ENCODE measurements around the gene LHX8. TPM values are rescaled to one million over a fixed set of nuclear protein-coding genes. Genes with fewer than 3 reads are reported as not detected.

LHX8 gene
- total and polyA plus RNA-seq, 9 donors = 0.05 to 0.25 (median 0.09) TPM; not detected in 4

DNA sequence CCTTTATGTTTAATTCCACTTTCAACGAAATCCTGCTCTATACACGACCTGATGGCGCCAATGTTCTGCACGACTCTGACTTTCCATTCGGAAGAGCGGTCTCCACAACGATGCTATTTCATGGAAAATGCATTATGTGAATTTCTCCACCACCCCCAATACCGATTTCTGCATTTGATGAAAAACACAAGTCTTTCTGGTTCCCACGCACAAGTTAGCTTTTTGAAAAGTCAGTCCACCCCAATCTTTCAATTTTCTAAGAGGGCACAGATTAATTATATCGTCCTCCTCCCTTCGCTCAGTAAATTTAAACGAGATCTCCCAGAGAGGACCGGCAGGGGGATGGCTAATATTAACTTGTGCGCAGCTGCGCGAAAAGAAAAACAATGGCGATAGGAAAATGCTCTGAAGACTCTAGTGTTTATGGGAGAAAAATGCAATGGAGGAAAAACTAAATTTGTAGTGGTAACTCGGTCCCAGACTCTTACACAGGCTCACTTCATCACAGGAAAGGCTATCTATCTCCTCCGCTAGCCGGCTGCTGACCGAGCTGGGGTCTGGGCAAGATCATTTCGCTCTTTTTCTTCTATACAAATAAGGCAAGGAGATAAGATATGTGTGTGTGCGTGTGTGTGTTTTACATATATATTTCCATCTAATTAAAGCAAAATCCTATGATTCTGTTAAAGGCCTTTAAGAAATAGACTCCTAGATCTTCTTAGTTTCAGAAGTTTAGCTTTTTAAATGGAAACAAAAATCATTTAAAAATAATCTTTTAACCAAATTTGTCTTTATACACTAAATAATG lies 1.2 kb upstream of the LHX8 start:
- no peak overlapping the region for H3K27ac ChIP-seq (ENCODE audit: low read length)
- H3K9me3 ChIP-seq (replicated peaks; ENCODE audit: control insufficient read depth, low read depth, low read length) = no peaks in the 10 kb centered on the region
- peaks cover 98% of the 10 kb centered on the region for H3K27me3 ChIP-seq (ENCODE audit: control insufficient read depth, insufficient read depth, low read length)
- peak; percentile 24 for DNase-seq
- no peaks in the 10 kb centered on the region for H3K36me3 ChIP-seq (ENCODE audit: control insufficient read depth, insufficient read depth, low read length)
- WGBS (ENCODE audit: insufficient coverage) = 1% methylated on average over 8 of the region's 23 CpGs
- peaks cover 23% of the 10 kb centered on the region for H3K4me1 ChIP-seq (ENCODE audit: control insufficient read depth, insufficient read depth, low read length)
- H3K4me3 ChIP-seq (ENCODE audit: low read length) = no peak overlapping the region

DNA sequence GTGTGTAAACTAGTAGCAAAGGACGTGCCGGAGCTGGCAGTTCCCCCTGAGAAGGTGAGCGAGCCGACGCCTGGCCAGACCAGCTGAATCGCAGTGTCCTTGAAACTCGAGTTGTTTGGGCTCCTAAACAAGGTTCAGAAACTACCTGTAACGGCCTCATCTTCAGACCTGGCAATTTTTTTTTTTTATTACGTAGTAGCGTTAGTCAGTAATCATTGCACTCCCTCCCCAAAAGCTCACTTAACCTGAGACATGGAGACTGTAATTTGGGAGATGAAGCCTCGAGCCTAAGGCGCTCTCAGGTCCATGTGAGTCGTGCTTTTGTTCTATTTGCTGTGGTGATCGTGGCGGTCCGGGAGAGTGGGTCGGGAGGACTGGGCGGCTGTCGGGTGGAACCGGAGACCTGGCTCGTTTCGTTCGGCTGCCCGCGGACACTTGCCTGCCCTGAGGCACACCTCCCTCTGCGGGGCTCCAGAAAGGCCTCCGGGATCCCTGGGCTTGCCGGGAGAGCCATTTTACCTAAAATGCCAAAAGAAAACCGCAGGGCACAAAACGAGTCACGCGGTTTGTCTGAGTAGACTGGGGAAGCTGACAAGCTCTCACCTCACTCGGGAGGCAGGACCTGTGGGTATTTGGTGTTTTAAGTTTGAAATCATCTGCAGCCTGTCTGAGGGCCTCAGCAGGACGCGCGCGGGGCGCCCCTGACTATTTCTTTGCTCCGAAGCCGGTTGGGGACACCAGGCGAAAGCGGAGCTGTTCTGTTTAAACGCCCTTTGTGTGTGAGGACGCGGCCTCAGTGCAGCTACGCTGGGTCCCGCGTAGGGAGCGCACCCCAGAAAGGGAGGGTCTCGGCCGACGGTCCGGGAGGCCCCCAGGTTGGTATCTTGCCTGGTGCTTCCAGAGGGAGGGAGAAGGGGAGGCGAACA lies 722 bp downstream of the LHX8 start:
- peak overlapping the region; percentile 26 for H3K4me3 ChIP-seq (ENCODE audit: low read length)
- H3K27ac ChIP-seq (ENCODE audit: low read length) = no peak overlapping the region
- peaks cover 82% of the 10 kb centered on the region for H3K27me3 ChIP-seq (ENCODE audit: control insufficient read depth, insufficient read depth, low read length)
- peaks cover 23% of the 10 kb centered on the region for H3K4me1 ChIP-seq (ENCODE audit: control insufficient read depth, insufficient read depth, low read length)
- no peaks in the 10 kb centered on the region for H3K36me3 ChIP-seq (ENCODE audit: control insufficient read depth, insufficient read depth, low read length)
- no peaks in the 10 kb centered on the region for H3K9me3 ChIP-seq (replicated peaks; ENCODE audit: control insufficient read depth, low read depth, low read length)
- WGBS (ENCODE audit: insufficient coverage) = 2% methylated on average over 46 of the region's 54 CpGs
- DNase-seq = peak; percentile 21

DNA sequence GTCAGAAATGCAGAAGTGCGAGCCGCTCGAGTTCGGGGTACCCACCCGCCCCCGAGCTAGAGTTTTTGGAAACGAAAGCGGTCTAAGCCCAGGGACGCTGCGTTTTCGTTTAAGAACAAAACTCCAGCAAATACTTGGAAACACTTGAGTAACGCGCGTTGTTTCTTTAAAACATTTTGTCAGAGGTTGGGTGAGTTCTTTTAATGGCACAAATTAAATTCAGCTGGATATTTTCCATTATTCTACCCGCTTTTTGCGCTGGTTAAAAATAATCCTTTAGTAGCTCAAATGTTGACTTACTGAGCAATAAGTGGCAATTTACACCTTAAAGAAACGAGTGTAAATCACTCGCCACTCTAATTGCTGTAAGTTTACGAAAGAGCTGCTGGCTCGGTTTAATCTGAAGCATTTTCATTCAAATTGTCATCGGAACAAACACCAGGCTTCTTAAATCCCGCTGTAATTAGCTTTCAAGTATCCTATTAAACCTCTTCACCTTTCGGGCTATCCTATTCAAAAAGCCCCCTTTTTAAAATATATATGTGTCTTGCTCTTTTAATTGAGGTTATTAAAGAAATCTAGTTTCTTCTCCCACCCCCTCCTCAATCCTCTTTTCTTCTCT lies 1.5 kb downstream of the LHX8 start:
- WGBS (ENCODE audit: insufficient coverage) = 2% methylated on average over 15 of the region's 23 CpGs
- DNase-seq = peak; percentile 49
- no peaks in the 10 kb centered on the region for H3K36me3 ChIP-seq (ENCODE audit: control insufficient read depth, insufficient read depth, low read length)

DNA sequence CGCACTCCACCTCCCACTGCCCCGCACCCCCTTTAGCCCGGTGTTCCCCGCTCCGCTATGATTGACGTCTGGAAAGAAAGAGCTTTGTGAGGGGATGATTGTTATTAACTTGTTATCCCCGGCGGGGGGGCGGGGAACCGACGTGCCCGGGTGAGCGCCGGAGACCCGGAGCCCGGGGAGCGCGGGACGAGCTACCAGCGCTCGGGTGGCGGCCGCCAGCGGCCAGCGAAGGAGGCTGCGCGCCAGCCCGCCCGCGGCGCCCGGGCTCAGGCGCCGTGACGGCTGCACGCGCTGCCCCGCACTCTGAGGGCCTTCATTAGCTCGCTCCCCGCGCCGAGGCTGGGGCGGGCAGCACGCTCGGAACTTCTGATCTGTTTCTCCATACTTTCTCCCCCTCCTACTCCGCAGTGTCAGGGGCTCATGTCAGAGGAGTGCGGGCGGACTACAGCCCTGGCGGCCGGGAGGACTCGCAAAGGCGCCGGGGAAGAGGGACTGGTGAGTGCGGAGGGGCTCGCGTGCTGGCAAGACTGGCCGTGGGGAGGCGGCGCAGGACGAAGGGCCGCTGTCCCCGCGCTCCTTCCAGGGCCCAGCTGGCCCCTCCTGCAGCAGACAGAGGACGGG lies 2.1 kb downstream of the LHX8 start:
- whole genome bisulfite sequencing (ENCODE audit: insufficient coverage) = under 1% methylated on average over 44 of the region's 64 CpGs
- Histone ChIP-seq H3K36me3 (ENCODE audit: control insufficient read depth, insufficient read depth, low read length) (no peaks in the 10 kb centered on the region), H3K27ac (ENCODE audit: low read length) (no peak overlapping the region), H3K4me1 (ENCODE audit: control insufficient read depth, insufficient read depth, low read length) (peaks cover 13% of the 10 kb centered on the region), H3K27me3 (ENCODE audit: control insufficient read depth, insufficient read depth, low read length) (peaks cover 70% of the 10 kb centered on the region), H3K9me3 (replicated peaks; ENCODE audit: control insufficient read depth, low read depth, low read length) (no peaks in the 10 kb centered on the region), H3K4me3 (ENCODE audit: low read length) (no peak overlapping the region)
- DNase-seq = peak; percentile 10

More for the DNA sequence above, 1.5 kb downstream of the LHX8 start:
- H3K9me3 ChIP-seq (replicated peaks; ENCODE audit: control insufficient read depth, low read depth, low read length) = no peaks in the 10 kb centered on the region
- H3K4me1 ChIP-seq (ENCODE audit: control insufficient read depth, insufficient read depth, low read length) = peaks cover 19% of the 10 kb centered on the region
- H3K27me3 ChIP-seq (ENCODE audit: control insufficient read depth, insufficient read depth, low read length) = peaks cover 74% of the 10 kb centered on the region
- H3K27ac ChIP-seq (ENCODE audit: low read length) = no peak overlapping the region
- peak overlapping the region; percentile 26 for H3K4me3 ChIP-seq (ENCODE audit: low read length)

DNA sequence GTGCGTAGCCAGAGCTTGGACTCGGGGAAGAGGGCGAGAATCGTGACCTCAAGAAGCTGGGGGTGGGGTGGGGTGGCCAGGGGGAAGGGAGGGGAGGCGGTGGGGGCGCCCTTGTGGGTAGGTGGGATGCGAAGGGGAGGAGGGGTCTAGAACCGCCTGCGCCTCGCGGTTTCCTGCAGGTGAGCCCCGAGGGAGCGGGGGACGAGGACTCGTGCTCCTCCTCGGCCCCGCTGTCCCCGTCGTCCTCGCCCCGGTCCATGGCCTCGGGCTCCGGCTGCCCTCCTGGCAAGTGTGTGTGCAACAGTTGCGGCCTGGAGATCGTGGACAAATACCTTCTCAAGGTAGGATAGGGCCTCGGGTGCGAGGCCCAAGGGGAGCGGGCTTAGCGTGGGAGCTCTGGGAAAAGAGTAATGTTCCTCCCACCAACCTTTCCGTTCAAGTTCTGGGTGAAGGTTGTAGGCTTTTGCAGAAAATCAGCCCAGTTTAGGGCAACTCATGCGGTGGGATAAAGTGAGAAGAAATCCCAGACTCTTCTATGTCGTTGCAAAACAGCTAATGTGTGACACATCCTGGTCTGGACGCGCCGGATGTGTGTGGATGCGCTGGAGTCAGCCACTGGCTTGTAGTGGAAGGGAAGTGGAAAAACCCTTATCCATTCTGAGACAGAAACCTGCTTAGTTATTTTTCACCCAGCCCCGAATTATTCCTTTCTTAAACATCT lies 2.9 kb downstream of the LHX8 start:
- Histone ChIP-seq H3K9me3 (replicated peaks; ENCODE audit: control insufficient read depth, low read depth, low read length) (no peaks in the 10 kb centered on the region), H3K4me1 (ENCODE audit: control insufficient read depth, insufficient read depth, low read length) (peaks cover 13% of the 10 kb centered on the region), H3K36me3 (ENCODE audit: control insufficient read depth, insufficient read depth, low read length) (no peaks in the 10 kb centered on the region), H3K4me3 (ENCODE audit: low read length) (no peak overlapping the region), H3K27me3 (ENCODE audit: control insufficient read depth, insufficient read depth, low read length) (peaks cover 62% of the 10 kb centered on the region), H3K27ac (ENCODE audit: low read length) (no peak overlapping the region)
- 7% methylated on average over 24 of the region's 37 CpGs for WGBS (ENCODE audit: insufficient coverage)
- DNase-seq = peak; percentile 29

- Histone ChIP-seq H3K27ac (ENCODE audit: low read length) (no peak overlapping the region), H3K4me3 (ENCODE audit: low read length) (no peak overlapping the region), H3K4me1 (ENCODE audit: control insufficient read depth, insufficient read depth, low read length) (no peaks in the 10 kb centered on the region), H3K36me3 (ENCODE audit: control insufficient read depth, insufficient read depth, low read length) (no peaks in the 10 kb centered on the region), H3K9me3 (replicated peaks; ENCODE audit: control insufficient read depth, low read depth, low read length) (no peaks in the 10 kb centered on the region), H3K27me3 (ENCODE audit: control insufficient read depth, insufficient read depth, low read length) (no peaks in the 10 kb centered on the region)
- no peak for DNase-seq
- no CpG with 5 or more reads among the region's 2 CpGs for WGBS (ENCODE audit: insufficient coverage)
These were observed 17.9 kb downstream of the LHX8 start for GRCh38 chr1:75152092-75152491.

GRCh38 chr1:75159154-75159553 lies 25.0 kb downstream of the LHX8 start:
- no peak overlapping the region for H3K4me3 ChIP-seq (ENCODE audit: low read length)
- no peak overlapping the region for H3K27ac ChIP-seq (ENCODE audit: low read length)
- H3K27me3 ChIP-seq (ENCODE audit: control insufficient read depth, insufficient read depth, low read length) = no peaks in the 10 kb centered on the region
- no CpG with 5 or more reads among the region's 3 CpGs for WGBS (ENCODE audit: insufficient coverage)
- H3K9me3 ChIP-seq (replicated peaks; ENCODE audit: control insufficient read depth, low read depth, low read length) = no peaks in the 10 kb centered on the region
- no peaks in the 10 kb centered on the region for H3K4me1 ChIP-seq (ENCODE audit: control insufficient read depth, insufficient read depth, low read length)
- H3K36me3 ChIP-seq (ENCODE audit: control insufficient read depth, insufficient read depth, low read length) = no peaks in the 10 kb centered on the region
- no peak for DNase-seq

GRCh38 chr1:75165264-75165663 lies 31.1 kb downstream of the LHX8 start:
- Histone ChIP-seq H3K27ac (ENCODE audit: low read length) (no peak overlapping the region), H3K36me3 (ENCODE audit: control insufficient read depth, insufficient read depth, low read length) (no peaks in the 10 kb centered on the region), H3K4me3 (ENCODE audit: low read length) (no peak overlapping the region), H3K27me3 (ENCODE audit: control insufficient read depth, insufficient read depth, low read length) (no peaks in the 10 kb centered on the region), H3K4me1 (ENCODE audit: control insufficient read depth, insufficient read depth, low read length) (no peaks in the 10 kb centered on the region), H3K9me3 (replicated peaks; ENCODE audit: control insufficient read depth, low read depth, low read length) (no peaks in the 10 kb centered on the region)
- DNase-seq = no peak

GRCh38 chr1:75166821-75167220 lies 32.6 kb downstream of the LHX8 start:
- DNase-seq = no peak
- no peaks in the 10 kb centered on the region for H3K9me3 ChIP-seq (replicated peaks; ENCODE audit: control insufficient read depth, low read depth, low read length)
- H3K4me3 ChIP-seq (ENCODE audit: low read length) = no peak overlapping the region
- H3K36me3 ChIP-seq (ENCODE audit: control insufficient read depth, insufficient read depth, low read length) = no peaks in the 10 kb centered on the region
- H3K27ac ChIP-seq (ENCODE audit: low read length) = no peak overlapping the region
- no peaks in the 10 kb centered on the region for H3K4me1 ChIP-seq (ENCODE audit: control insufficient read depth, insufficient read depth, low read length)
- WGBS (ENCODE audit: insufficient coverage) = 100% methylated on average over 2 of the region's 4 CpGs
- H3K27me3 ChIP-seq (ENCODE audit: control insufficient read depth, insufficient read depth, low read length) = no peaks in the 10 kb centered on the region
